GM04504 (cell line): Measurements from ENCODE around the gene CHRND.
"Not testable (repeated sequence)": the region's sequence is repeated elsewhere in the genome, so short reads cannot be mapped to it uniquely, and the experiment has no call there.

ENCODE experiments used
- DNase-seq: peaks from one replicate; pipeline ENCODE4 v3.0.0-alpha.2; 2012; ENCODE audit warnings: low read depth

The CHRND gene

GRCh38 chr2:232543928-232544631 lies 18.1 kb downstream of the CHRND start:
- DNase-seq = no peak

- no peak for DNase-seq
Observed at GRCh38 chr2:232544674-232545073, 18.7 kb downstream of the CHRND start.

- no peak for DNase-seq
Observed at GRCh38 chr2:232545511-232546375, 19.8 kb downstream of the CHRND start.

- DNase-seq = no peak
Observed at GRCh38 chr2:232547991-232548390, 22.0 kb downstream of the CHRND start.

- DNase-seq = no peak
Observed at GRCh38 chr2:232549655-232550353, 23.8 kb downstream of the CHRND start.

GRCh38 chr2:232550354-232551249 lies 24.6 kb downstream of the CHRND start, which contains the start of the genes EIF4E2 and TIGD1:
Gene EIF4E2, plus strand, starts transcription at chr2:232550689. Its CDS starts 36 bp downstream, at chr2:232550725.
Gene TIGD1, minus strand, starts transcription at chr2:232550557. Its CDS starts 675 bp downstream, at chr2:232549882.
- peak; percentile 88 for DNase-seq

- DNase-seq = no peak
Observed at GRCh38 chr2:232551250-232551638, 25.3 kb downstream of the CHRND start.

GRCh38 chr2:232551776-232552175 lies 25.8 kb downstream of the CHRND start:
- no peak for DNase-seq

GRCh38 chr2:232556426-232556825 lies 30.5 kb downstream of the CHRND start:
- DNase-seq = no peak

- no peak for DNase-seq
Observed at GRCh38 chr2:232562515-232563151, 36.7 kb downstream of the CHRND start.

- DNase-seq = no peak
Observed at GRCh38 chr2:232563580-232563979, 37.6 kb downstream of the CHRND start.

GRCh38 chr2:232567721-232568120 lies 41.8 kb downstream of the CHRND start:
- no peak for DNase-seq

- DNase-seq = peak; percentile 84
Observed at GRCh38 chr2:232568161-232568560, 42.2 kb downstream of the CHRND start.

GRCh38 chr2:232569541-232569940 lies 43.6 kb downstream of the CHRND start:
- no peak for DNase-seq

- DNase-seq = not testable (repeated sequence)
Observed at GRCh38 chr2:232570481-232570880, 44.5 kb downstream of the CHRND start.

GRCh38 chr2:232571026-232571474 lies 45.1 kb downstream of the CHRND start:
- DNase-seq = no peak

GRCh38 chr2:232573042-232573441 lies 47.1 kb downstream of the CHRND start:
- no peak for DNase-seq

- DNase-seq = no peak
Observed at GRCh38 chr2:232573771-232574435, 47.9 kb downstream of the CHRND start.

GRCh38 chr2:232574674-232575403 lies 48.9 kb downstream of the CHRND start:
- no peak for DNase-seq

GRCh38 chr2:232575404-232575746 lies 49.4 kb downstream of the CHRND start:
- DNase-seq = no peak
